Measurements from ENCODE around the gene GOLGB1.

GRCh38 chr3:121769246-121769645 lies 19.7 kb upstream of the GOLGB1 start:
- TF ChIP-seq, protein P1, sequence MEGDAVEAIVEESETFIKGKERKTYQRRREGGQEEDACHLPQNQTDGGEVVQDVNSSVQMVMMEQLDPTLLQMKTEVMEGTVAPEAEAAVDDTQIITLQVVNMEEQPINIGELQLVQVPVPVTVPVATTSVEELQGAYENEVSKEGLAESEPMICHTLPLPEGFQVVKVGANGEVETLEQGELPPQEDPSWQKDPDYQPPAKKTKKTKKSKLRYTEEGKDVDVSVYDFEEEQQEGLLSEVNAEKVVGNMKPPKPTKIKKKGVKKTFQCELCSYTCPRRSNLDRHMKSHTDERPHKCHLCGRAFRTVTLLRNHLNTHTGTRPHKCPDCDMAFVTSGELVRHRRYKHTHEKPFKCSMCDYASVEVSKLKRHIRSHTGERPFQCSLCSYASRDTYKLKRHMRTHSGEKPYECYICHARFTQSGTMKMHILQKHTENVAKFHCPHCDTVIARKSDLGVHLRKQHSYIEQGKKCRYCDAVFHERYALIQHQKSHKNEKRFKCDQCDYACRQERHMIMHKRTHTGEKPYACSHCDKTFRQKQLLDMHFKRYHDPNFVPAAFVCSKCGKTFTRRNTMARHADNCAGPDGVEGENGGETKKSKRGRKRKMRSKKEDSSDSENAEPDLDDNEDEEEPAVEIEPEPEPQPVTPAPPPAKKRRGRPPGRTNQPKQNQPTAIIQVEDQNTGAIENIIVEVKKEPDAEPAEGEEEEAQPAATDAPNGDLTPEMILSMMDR (IDR thresholded peaks at IDR 0.05), result no peak
- no peak for TF ChIP-seq ZFX (IDR thresholded peaks at IDR 0.05; ENCODE audit: borderline replicate concordance)

All from 22Rv1 (cell line).